A673 (cell line): ENCODE measurements around the gene ZDHHC13.

ENCODE experiments used
- EZH2 ChIP-seq: fragments of 200-600 bp; sonication (generic); IDR thresholded peaks from 2 replicates; pipeline ENCODE4 v1.6.1; 2017; ENCODE audit warnings: borderline replicate concordance, low read depth, mild to moderate bottlenecking, mixed read lengths, antibody characterized with exemption, low read length; ENCODE audit not compliant: poor library complexity, severe bottlenecking
- TF ChIP-seq, protein P1 (sequence below): fragments of 300-800, 200-600 bp; sonication (generic); conservative IDR thresholded peaks from 2 replicates; pipeline ENCODE4 v1.5.1; 2017; ENCODE audit warnings: low read depth, mild to moderate bottlenecking, antibody characterized with exemption, low read length, moderate library complexity, mixed read lengths

- TF ChIP-seq, protein P1, sequence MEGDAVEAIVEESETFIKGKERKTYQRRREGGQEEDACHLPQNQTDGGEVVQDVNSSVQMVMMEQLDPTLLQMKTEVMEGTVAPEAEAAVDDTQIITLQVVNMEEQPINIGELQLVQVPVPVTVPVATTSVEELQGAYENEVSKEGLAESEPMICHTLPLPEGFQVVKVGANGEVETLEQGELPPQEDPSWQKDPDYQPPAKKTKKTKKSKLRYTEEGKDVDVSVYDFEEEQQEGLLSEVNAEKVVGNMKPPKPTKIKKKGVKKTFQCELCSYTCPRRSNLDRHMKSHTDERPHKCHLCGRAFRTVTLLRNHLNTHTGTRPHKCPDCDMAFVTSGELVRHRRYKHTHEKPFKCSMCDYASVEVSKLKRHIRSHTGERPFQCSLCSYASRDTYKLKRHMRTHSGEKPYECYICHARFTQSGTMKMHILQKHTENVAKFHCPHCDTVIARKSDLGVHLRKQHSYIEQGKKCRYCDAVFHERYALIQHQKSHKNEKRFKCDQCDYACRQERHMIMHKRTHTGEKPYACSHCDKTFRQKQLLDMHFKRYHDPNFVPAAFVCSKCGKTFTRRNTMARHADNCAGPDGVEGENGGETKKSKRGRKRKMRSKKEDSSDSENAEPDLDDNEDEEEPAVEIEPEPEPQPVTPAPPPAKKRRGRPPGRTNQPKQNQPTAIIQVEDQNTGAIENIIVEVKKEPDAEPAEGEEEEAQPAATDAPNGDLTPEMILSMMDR: no peak
- TF ChIP-seq EZH2: no peak
Measured at GRCh38 chr11:19122960-19123615, 6.1 kb downstream of the ZDHHC13 start.
